ENCODE results near the gene ZNF148.

DNA sequence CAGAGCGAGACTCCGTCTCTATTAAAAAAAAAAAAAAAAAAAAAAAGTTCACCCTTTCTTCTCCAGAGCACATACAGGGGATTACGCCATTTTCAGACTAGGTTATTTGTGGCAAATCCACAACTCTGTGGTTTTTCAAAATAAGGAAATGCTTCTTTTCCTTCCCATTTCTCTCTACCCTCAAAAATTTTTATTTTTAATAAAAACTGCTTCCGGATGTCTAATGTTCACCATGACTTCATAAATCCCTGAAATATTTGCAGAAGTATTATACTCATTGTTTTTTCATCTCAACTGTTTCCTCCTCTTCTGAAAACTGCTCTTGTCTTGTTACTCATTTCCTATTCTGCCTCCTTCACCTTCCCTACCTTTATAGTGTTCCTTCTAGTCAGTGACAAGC lies 117.6 kb downstream of the ZNF148 start:
- TF ChIP-seq POLR2AphosphoS5 (IDR thresholded peaks at IDR 0.05; ENCODE audit: low read depth, low read length) = no peak
- TF ChIP-seq TAF1 (IDR thresholded peaks at IDR 0.05; ENCODE audit: borderline replicate concordance, insufficient read depth, low read length) = no peak
- TF ChIP-seq, protein P1, sequence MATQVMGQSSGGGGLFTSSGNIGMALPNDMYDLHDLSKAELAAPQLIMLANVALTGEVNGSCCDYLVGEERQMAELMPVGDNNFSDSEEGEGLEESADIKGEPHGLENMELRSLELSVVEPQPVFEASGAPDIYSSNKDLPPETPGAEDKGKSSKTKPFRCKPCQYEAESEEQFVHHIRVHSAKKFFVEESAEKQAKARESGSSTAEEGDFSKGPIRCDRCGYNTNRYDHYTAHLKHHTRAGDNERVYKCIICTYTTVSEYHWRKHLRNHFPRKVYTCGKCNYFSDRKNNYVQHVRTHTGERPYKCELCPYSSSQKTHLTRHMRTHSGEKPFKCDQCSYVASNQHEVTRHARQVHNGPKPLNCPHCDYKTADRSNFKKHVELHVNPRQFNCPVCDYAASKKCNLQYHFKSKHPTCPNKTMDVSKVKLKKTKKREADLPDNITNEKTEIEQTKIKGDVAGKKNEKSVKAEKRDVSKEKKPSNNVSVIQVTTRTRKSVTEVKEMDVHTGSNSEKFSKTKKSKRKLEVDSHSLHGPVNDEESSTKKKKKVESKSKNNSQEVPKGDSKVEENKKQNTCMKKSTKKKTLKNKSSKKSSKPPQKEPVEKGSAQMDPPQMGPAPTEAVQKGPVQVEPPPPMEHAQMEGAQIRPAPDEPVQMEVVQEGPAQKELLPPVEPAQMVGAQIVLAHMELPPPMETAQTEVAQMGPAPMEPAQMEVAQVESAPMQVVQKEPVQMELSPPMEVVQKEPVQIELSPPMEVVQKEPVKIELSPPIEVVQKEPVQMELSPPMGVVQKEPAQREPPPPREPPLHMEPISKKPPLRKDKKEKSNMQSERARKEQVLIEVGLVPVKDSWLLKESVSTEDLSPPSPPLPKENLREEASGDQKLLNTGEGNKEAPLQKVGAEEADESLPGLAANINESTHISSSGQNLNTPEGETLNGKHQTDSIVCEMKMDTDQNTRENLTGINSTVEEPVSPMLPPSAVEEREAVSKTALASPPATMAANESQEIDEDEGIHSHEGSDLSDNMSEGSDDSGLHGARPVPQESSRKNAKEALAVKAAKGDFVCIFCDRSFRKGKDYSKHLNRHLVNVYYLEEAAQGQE (IDR thresholded peaks at IDR 0.05; ENCODE audit: insufficient read depth in 1 of 2, low read depth in 2 of 2, low read length in 2 of 2) = no peak
